Choroid plexus epithelial cell (primary cell): ENCODE data around the gene COG5.

Experiments used
- DNase-seq: peaks from one replicate; pipeline ENCODE4 v3.0.0-alpha.2; 2010; ENCODE audit warnings: low read depth
- H3K4me3 ChIP-seq: 2 replicates; pipeline ENCODE4 v1.5.1; 2011; ENCODE audit warnings: low read depth, mild to moderate bottlenecking, control low read depth, low read length, moderate library complexity
- CTCF ChIP-seq: conservative IDR thresholded peaks from 2 replicates; pipeline ENCODE4 v1.5.1; 2011; ENCODE audit warnings: low read depth, mild to moderate bottlenecking, control low read depth, inconsistent platforms, low read length, moderate library complexity

The COG5 gene

DNA sequence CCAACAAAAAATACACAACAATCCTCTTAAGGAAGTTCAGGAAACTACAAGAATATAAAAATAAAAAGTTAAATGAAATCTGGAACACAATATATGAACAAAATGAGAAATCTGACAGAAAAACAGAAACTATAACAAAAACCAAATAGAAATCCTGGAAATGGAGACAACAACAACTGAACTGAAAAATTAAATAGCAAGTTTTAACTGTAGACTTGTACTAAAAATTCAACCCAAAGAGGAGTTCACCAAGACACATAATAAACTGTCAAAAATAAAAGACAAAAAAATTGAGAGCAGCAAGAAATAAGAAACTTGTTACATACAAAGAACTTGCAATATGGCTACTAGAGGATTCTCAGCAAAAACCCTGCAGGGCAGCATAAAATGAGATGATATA lies 349.8 kb downstream of the COG5 start:
- no peak for TF ChIP-seq CTCF
- no peak overlapping the region for H3K4me3 ChIP-seq
- no peak for DNase-seq

DNA sequence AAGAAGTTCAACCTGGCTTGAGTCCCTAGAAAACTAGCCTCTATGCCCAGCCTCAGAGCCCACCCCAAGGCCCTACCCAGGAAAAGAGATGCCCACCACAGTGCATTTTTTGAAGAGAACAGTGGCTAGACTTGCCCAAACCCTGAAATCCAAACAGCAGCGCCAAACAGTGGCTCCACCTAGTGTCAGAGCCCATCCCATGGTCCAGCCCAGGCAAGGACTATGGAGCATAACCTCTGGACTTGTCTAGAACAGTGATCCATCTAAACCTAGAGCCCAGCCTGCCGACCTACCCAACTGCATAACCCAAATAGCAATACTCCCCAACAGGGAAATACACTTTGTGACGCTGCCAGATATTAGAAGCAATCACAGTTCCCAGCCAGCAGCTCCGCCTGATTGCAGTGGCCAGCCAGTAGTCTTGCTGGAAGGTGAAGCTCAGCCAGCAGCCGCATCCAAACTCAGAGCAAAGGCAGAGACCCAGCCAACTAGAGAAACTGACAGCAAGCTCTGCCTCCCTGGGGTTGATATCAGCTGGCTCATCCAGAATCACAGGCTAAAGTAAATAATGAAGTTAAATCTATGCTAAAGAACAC lies 350.4 kb downstream of the COG5 start:
- no peak overlapping the region for H3K4me3 ChIP-seq
- no peak for DNase-seq
- no peak for TF ChIP-seq CTCF

DNA sequence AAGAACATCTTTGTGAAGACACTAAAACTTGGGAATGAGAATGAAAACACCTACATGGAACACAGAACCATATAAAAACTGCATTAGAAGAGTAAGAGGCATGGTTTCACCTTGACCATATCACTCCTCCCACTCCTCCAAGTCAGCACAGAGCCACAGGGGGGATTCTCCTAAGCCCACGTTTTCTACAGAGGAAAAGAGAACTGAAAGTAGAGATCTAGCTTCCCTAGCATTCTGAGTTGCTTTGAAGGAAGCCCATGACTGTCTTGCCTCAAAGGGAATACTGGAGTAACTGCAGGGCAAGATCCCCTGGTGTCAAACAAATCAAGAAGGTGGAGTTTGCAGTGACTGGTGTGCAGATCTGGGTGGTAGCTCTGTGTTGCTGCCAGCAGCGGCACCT lies 351.0 kb downstream of the COG5 start:
- no peak for DNase-seq
- TF ChIP-seq CTCF: no peak
- H3K4me3 ChIP-seq: no peak overlapping the region

DNA sequence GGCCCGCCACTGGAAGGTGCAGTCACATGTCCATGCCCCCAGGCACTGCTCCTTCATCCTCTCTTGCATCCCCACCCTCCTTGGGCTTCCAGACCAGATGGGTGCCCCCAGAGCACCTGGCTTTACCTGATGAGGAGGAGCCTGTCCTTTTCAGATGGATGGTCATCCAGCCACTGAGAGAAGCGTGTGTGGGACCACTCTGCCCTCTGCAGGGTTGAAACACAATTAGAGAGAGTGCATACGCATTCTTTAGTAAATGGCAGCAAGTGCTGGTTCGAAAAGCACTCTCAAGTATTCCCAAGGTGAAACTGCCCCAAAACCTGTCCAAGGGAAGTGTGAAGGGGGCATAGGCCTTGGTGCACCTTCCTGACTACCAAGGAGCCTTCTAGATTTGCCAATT lies 353.3 kb downstream of the COG5 start:
- DNase-seq: no peak
- no peak overlapping the region for H3K4me3 ChIP-seq
- no peak for TF ChIP-seq CTCF

DNA sequence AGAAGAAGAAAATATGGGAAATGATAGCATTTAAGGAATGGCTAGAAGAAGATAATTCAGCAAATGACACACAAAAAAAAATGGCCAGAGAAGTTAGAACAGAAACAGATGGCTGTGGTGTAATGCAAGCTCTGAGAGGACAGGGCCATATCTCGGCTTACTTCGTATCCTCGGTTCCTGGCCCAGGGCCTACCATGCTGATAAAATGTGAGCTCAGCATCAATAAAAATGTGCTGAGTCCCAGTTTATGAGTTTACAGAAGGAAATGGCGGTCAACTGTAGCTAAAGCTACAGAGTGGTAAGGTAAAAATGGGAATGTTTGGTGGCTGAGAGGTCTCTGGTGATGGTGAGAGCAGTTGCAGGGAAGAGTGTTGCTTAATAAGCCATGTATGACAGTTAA lies 354.2 kb downstream of the COG5 start:
- TF ChIP-seq CTCF: no peak
- no peak for DNase-seq
- no peak overlapping the region for H3K4me3 ChIP-seq

- no peak overlapping the region for H3K4me3 ChIP-seq
- no peak for TF ChIP-seq CTCF
- no peak for DNase-seq
These were observed 355.2 kb downstream of the COG5 start for GRCh38 chr7:107208563-107208962.

DNA sequence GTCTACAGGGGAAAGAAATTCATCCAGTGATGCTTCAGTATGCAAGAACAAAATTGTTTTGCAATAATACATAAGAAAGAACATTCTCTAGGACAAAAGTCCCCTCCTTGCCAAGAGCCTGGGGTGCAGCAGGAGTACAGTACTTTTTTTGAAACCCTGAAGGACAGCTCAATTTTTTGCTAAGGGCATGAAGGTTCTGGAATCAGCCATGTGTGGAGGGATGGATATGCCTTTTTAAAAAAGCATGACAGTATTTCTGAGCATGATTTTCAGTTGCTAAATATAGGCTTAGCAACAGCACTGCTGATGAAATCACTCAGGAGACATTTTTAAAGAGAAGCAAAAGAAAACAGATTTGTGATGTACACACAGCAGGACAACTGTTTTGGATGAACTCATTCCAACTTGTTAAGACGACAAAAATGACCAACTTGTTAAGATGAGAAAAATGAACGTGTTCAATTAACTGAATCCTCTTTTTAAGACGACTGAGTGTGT lies 355.6 kb downstream of the COG5 start:
- no peak for TF ChIP-seq CTCF
- DNase-seq: peak; percentile 84
- no peak overlapping the region for H3K4me3 ChIP-seq
